ENCODE measurements around the gene LRP2. TPM values are rescaled to one million over a fixed set of nuclear protein-coding genes. Genes with fewer than 3 reads are reported as not detected.
"Not testable (repeated sequence)": the region's sequence is repeated elsewhere in the genome, so short reads cannot be mapped to it uniquely, and the experiment has no call there.

LRP2 gene
- total RNA-seq, 1 donor from 2014 or later = 0.91 TPM

DNA sequence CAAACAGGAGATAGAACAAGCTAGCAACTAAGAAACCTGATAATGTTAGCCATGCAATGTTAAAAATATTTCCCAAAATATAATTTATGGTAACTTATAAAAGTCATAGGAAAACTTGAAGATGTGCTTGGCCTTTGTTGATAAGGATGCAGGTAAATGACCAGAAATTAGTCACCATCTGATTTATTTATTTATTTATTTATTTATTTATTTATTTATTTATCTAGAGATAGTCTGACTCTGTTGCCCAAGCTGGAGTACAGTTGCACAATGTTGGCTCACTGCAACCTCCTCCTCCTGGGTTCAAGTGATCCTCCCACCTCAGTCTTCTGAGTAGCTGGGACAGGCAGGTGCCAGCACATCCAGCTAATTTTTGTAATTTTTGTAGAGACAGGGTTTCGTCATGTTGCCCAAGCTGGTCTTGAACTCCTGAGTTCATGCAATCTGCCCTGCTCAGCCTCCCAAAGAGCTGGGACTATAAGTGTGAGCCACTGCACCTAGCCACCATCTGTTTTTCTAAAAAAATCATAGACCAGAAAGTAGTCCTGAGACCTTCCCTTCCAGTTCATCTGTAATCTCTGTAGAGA, 183.4 kb downstream of the LRP2 start:
- DNase-seq (ENCODE audit: low spot score) (no peak), ATAC-seq (no peak)

DNA sequence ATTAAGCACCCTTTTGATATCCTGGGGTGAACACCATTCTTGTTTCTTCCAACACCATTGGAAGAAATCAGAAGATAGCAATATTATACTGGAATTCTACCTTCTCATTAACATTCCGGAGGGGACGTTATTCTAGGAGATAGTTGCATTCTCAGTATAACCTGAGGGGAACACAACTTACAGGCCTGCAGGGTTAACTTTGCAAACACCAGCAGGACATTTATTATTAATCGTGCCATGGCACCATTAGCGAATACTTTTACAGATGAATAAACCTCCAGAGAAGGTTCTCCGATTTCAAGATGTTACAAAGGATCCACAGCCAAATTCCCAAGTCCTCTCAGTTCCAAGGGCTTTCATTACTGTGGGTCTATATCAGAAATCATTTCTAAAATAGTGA, 184.0 kb downstream of the LRP2 start:
- ATAC-seq (no peak), DNase-seq (ENCODE audit: low spot score) (no peak)

DNA sequence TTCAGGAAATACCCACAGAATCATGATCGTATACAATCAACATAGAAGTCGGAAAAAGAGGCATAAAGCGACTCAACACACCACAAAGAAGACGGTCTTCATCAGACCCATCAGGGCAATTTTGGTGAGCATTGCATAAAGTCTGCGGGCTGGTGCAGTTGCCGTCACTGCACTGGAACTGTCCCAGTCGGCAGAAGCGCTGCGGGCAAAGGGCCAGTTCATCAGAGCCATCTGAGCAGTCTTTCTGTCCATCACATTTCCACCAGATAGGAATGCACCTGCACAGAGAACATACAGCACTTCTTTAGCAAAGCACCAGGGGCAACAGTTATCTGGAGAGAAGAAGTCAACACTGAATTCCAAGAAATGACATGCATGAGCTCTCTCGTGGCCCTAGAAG, 187.2 kb downstream of the LRP2 start:
- no peak for DNase-seq (ENCODE audit: low spot score)
- no peak for ATAC-seq

DNA sequence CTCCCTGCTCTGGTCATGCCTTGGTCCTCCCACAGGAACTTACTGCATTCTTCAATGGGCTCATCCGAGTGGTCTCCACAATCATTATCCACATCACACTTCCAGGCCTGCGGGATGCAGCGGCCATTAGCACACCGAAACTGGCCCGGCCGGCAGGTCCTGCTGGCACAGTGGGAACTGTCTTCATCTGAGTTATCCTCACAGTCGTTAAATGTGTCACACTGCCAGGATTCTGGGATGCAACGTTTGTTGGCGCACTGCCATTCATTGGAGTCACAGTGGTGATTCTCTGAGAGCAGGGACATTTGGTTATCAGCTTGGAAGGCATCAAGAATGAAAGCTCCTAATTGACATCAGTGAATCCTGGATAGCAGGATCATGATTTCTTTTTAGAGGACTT, 188.5 kb downstream of the LRP2 start:
- DNase-seq (ENCODE audit: low spot score) = no peak
- no peak for ATAC-seq

DNA sequence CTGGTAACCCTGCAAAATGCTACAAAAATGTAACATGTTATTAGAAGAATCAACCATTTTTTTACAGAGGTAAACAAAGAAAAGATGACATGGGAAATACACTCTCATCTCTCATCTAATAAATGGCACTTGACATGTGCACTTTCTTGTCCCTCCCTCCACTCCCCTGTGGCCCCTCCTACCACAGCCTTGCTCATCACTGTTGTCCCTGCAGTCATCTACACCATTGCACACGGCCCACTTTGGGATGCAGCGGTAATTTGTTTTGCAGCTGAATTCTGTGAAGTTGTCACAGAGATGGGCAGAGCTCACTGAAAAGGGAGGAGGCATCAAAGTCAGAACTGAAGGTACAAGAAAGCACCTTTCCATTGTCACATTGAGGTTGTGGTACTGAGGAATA, 189.4 kb downstream of the LRP2 start:
- ATAC-seq = no peak

DNA sequence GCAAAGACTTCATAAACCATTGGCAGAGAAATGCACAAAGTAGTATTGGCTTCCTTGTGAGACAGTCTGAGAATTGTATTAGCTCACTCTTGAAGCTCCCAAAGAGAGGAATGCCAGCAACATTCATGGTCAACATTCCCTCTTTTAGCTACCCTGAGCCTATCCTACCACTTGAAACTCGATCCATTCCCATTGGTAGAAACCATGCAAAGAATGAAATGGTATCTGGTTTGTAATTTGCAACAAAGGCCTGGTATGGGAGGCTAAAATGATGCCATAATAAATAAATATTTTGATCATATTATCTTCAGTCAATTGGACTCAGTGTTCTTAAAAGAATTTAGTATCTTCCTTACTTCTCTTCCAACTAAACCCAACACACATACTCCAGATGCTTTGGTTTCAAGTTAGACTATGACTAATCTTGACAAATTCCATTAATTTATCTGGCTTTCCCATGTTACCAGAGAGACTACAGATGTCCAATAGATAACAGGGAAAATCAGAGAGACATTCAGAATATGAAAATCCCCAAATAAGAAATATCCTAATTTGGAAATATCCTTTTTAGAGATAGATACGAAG, 190.1 kb downstream of the LRP2 start:
- ATAC-seq (no peak), DNase-seq (ENCODE audit: low spot score) (no peak)

More for the DNA sequence above, 189.4 kb downstream of the LRP2 start:
- DNase-seq (ENCODE audit: low spot score) = no peak

DNA sequence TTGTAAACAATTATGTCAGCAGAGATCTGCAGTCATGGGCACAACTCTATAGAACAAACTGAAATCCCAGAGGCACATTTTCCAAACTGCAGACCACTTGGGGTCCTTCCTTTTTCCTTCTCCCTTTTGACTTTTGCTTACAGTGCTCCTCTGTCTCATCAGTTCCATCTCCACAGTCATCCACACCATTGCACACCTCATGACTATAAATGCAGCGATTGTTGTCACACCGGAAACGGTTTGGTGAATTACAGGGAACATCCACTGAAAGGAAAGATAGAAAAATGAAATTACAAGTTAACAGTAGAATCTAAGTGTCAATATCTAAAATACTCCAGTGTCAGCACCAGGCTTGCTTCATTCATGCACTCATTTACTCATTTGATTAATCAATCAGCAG, 196.5 kb downstream of the LRP2 start:
- DNase-seq (ENCODE audit: low spot score) (no peak), ATAC-seq (no peak)

DNA sequence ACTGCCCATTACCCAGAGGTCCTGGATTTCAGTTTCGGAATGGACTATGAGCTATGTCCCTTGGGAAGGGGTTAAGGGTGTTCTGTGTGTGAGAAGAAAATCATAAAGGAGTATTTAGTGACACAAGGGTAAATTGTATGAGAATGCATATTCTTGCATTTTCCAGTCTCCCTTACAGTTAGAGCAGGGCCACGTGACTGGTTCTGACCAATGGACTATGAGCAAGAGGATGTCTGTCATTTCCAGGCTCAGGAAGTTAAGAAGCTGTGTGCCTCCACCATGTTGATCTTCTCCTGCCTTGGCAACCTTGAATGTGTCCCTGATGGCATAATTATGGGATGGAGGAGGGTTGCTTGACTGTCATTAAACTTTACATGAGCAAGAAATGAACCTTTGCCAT, 198.0 kb downstream of the LRP2 start:
- no peak for DNase-seq (ENCODE audit: low spot score)
- no peak for ATAC-seq

DNA sequence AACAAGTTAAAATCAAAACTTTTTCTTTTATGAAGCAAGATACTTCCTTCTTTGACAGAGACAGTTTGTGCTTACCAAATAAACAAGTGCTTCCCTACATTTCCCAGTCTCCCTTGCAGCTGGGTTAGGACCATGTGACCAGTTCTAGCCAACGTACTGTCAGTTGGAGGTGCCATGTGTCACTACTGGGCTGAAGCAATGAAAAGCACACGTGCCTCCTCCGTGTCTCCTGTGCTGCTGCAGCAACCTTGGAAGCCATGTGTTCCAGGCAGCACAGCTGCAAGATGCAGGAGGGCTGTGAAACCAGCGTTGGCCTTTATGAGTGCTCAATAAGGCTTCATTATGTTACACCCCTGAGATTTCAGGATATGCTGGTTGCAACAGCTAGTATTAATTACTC, 199.7 kb downstream of the LRP2 start:
- DNase-seq (ENCODE audit: low spot score) (no peak), ATAC-seq (no peak)

DNA sequence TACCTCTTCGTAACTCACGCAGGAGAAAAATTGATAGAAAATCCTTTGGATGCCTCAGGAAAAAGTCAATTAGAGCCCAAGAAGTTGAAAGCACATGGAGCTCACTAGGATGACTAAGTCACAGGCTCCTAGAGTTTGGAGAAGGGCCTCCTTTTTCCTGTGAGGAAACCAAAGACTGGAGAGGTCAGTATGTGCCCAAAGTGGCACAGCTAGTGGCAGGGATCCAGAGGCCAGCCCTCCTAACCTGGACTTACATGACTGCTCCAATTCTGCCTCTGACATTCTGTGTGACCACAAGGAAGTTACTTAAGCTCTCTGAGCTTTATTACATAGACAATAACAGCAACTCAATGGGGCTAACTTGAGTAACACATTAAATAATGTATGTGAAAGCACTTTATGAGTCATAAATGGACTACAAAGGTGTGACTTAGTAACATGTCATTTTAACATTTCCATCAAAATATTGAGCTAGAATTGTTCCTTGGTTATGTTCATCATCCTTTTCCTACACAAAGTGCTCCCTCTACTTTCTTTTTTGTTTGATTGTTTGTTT, 201.3 kb downstream of the LRP2 start:
- ATAC-seq = no peak
- DNase-seq (ENCODE audit: low spot score) = no peak

DNA sequence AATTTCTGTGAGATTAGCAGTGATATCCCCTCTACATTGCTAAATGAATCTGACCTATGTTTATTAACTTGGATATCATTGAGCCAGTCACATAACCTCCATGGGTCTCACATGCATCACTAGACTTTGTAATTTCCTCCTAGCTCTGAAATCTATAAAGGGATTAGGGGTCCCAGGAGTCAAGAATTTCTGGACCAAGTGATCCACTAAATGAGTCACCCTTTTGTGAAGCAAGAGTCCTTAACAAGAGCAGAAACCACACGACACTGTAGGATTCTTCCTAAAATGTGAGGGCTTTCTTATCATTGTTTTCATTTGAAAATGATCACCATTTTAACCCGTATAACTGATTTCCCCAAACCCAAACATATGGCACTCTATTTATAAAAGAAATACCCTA, 202.6 kb downstream of the LRP2 start:
- DNase-seq (ENCODE audit: low spot score) = no peak
- no peak for ATAC-seq

DNA sequence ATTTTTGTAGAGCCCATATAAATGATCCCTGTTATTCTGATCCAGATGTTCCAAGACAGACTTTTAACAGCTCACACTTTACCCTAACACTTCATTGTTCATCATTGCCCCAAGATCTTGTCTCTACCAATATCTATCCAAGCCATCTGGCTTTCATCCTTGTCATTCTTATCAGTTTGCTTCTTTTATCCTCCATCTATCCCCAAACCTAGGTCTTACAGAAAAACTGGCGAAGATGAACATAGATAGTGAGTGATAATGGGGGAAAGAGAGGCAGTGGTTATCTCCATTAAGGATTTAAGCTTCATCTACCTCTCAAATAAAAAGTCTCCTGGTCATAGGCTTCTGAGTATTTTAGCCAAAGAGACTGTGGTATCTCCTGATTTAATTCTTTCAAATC, 203.5 kb downstream of the LRP2 start:
- no peak for DNase-seq (ENCODE audit: low spot score)
- no peak for ATAC-seq

DNA sequence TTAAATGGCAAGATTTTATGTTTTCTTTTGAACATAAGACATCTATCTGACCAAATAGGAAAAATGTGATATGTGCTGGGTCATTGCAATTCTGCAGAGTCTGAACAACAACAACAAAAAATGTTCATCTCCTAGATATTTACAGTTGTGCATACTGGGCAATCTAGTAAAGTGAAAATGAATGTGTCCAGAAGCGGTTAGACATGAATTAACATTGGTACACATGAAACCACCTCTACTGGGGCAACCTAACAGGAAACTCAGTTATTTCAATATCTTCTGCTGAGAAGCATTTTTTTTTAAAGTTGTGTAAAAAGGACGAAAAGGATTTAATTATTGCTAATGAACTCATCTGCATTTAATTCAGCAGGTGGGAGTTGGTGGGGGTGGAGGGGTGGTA, 216.1 kb downstream of the LRP2 start:
- DNase-seq (ENCODE audit: low spot score) (no peak), ATAC-seq (no peak)

DNA sequence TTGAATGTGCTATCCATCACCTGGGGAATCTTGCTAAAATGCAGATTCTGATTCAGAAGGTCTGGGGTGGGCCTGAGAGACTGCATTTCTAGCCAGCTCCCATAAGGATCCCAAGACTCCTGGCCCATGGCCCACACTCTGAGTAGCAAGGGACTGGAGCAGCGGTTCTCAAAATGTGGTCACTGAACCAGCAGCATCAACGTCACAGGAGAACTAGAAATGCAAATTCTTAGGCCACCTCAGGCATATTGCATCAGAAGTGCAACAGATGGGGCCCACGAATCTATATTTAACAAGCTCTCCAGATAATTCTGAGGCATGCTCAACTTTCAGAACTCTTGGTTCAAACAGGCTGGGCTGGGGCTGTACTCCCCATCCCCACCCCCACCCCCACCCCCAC, 218.3 kb downstream of the LRP2 start:
- DNase-seq (ENCODE audit: low spot score) (no peak), ATAC-seq (no peak)

DNA sequence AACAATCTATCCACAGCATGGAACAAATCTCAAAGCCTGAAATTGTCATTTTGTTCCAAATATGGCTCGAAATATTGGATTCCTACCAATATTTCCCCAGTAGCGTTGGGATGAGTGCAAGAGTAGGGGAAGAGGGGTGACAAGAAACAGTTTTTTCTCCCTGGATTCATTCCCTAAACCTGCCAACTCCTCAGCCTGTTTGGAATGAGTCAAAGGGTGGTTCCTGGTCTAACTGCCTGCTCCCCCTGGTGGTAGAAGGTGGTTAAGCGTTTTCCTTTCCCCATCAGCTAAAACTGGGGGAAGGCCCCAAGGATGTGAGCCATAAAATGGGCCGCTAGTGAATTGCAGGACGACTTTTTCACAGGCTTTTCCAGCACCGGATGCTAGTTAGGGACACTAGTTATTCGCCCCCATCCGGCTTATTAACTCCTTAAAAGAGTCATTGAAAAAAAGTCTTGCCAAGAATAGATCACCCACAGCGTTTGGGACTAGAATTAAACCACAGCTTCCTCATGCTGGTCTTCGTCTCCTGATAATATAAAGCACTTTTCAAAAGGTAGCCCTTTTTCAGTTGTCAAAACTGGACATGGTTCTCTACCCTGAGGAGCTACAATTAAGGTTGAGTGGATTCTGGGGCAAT, 220.5 kb downstream of the LRP2 start:
- peak; percentile 98 for ATAC-seq
- peak; percentile 58 for DNase-seq (ENCODE audit: low spot score)

DNA sequence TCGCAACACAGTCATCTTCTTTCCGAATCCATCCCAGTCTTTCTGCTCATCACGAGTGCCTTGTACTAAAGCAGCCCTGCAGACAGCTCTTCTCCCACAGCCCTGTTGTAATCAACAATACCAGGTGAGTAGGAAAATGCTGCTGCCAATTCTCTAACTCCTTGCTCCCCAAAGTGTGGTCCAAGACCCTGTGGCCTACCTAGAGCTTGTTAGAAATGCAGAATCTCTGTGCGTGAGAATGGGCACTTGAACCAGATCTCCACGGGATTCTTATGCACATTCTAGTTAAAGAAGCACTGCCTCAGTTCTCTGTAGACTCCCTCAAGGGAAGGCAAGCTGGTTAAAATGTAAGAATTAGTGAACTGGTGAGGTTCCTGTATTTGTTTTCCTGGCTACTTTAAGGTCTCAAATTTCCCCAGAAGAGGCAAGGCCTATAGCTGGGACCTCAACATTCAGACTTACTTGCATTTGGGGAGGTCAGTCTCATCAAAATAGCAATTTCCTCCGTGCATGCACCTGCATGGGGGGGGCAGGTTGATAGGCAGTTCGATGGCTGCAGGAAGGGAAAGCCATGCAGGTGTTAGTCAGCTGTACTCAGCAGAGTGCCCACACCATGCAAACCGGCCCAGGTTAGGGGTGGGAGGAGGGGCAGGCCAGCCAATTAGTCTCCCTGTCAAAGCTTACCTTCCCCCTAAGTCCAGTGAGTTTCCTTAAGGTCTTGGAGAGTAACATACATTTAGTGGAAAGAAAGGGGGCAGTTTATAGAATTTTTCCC, 222.2 kb downstream of the LRP2 start:
- DNase-seq (ENCODE audit: low spot score) (no peak), ATAC-seq (no peak)

DNA sequence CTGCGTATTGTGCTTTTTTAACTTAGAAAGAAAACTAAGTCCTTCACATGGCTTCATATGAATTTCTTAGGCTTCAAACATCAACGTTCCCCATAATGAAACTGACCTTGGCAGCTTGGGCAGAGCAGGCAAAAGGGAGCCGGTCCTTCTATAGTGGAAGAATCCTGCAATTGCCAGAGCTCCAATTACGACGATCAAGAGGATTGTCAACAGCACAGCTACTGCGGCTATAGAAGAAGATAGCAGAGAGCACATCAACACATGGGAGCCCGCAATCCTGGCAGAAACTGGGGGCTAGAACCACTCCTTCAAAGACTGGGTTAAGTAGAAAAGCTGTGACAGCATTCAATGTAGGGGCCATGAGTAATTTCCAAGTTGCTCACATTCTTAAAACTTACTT, 223.2 kb downstream of the LRP2 start:
- DNase-seq (ENCODE audit: low spot score) (no peak), ATAC-seq (no peak)

DNA sequence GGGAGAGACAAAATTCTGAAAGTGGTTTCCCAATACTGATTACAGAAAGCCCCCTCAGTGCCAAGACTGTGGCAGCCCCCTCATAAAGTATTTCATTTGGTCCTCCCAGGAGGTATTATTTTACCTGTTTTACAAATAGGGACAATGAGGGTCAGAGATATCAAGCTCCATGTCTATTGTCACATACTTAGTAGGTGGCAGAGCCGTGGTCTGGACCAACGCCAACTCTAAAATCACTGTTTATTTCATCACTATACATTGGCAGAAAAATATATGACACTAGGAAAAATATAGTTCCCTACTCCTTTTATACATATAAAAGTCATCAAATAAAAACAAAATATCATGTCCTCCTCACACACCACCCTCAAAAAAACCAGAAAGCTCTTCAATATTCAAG, 224.4 kb downstream of the LRP2 start:
- DNase-seq (ENCODE audit: low spot score) = no peak
- ATAC-seq = no peak

DNA sequence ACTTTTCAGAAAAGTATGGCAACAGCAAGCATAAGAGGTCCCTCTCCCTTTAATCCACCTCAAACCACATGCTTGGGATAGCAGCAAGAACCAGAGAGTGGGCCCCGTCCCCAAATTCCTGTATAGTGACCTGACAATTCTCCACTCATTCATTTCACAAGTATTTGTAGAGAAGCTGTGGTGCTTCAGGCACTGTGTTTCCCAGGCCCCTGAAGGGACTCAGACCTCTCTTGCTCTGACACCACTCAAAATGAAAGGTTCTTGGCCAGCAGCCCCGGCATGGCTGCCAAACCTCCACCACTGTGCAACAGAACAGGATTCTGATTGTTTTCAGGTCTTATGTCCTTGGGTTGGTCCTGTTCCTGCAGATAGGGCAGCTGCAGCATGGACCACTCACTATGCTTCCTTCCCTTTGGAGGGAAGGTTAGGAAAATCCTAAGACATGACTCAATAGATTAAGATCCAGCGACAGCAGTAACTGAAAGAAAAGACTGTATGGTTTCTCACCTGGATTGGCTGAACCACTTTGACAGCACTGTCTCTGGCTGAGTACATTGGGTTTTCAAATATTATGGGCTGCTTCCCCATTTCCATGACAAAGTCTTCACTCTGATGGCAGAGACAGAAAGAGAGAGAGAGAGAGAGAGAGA, 225.3 kb downstream of the LRP2 start:
- ATAC-seq (no peak), DNase-seq (ENCODE audit: low spot score) (no peak)

DNA sequence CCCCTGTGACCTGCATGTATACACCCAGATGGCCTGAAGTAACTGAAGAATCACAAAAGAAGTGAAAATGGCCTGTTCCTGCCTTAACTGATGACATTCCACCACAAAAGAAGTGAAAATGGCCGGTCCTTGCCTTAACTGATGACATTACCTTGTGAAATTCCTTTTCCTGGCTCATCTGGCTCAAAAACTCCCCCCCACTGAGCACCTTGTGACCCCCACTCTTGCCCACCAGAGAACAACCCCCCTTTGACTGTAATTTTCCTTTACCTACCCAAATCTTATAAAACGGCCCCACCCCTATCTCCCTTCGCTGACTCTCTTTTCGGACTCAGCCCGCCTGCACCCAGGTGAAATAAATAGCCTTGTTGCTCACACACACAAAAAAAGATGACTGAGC, 225.9 kb downstream of the LRP2 start:
- ATAC-seq; DNase-seq (ENCODE audit: low spot score): not testable (repeated sequence)

DNA sequence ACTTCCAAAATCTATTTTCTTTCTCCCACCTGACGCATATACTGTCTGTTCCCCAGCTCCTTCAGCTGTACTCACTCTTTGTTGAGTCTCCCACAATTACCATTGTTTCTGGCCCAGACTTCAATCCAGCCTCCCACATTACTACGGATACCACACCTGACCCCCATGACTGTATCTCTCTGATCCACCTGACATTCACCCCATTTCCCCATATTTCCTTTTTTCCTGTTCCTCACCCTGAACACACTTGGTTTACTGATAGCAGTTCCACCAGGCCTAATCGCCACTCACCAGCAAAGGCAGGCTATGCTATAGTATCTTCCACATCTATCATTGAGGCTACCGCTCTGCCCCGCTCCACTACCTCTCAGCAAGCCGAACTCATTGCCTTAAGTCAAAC, 228.1 kb downstream of the LRP2 start:
- not testable (repeated sequence) for ATAC-seq

More for the DNA sequence above, 228.1 kb downstream of the LRP2 start:
- not testable (repeated sequence) for DNase-seq (ENCODE audit: low spot score)
